OCI-LY3 (cell line): ENCODE data around the gene LMX1B.

Source experiments
- CTCF ChIP-seq: fragments of 200-600, 300-600 bp; sonication (generic); IDR thresholded peaks from 2 replicates; pipeline ENCODE4 v1.5.1; 2014; ENCODE audit warnings: antibody characterized with exemption, low read length, low read depth
- EZH2phosphoT487 ChIP-seq: fragments of 200-600 bp; shearing (Covaris generic); IDR thresholded peaks from 2 replicates; pipeline ENCODE4 v1.6.1; 2018; ENCODE audit warnings: antibody characterized with exemption, mixed run types, low read depth

- TF ChIP-seq CTCF (no peak), EZH2phosphoT487 (no peak)
These were observed 23.5 kb downstream of the LMX1B start for GRCh38 chr9:126636983-126637798.
